K562 (cell line): ENCODE results near the gene FTH1. TPM values are rescaled to one million over a fixed set of nuclear protein-coding genes. Genes with fewer than 3 reads are reported as not detected.

Experiments used
- MBD1 ChIP-seq: fragments of 250-450 bp; sonication (Bioruptor Pico); IDR thresholded peaks from 2 replicates; pipeline ENCODE4 v1.8.0; 2022; ENCODE audit warnings: inconsistent platforms
- PATZ1 ChIP-seq: fragments of 250-450 bp; sonication (Bioruptor Pico); IDR thresholded peaks from 2 replicates; pipeline ENCODE4 v1.5.0; 2020; ENCODE audit warnings: mild to moderate bottlenecking, borderline replicate concordance
- RBM17 ChIP-seq: fragments of 200-400 bp; formaldehyde crosslinking; IDR thresholded peaks from 2 replicates; pipeline ENCODE4 v1.6.1; 2017; ENCODE audit warnings: low read depth, mild to moderate bottlenecking, low read length, borderline replicate concordance
- SREBF2 ChIP-seq: sonication (generic); formaldehyde crosslinking; IDR thresholded peaks from 2 replicates; pipeline ENCODE4 v1.4.0; 2020; ENCODE audit warnings: mild to moderate bottlenecking, missing genetic modification reagents
- ZBTB9 ChIP-seq: fragments of 450-650 bp; formaldehyde crosslinking; IDR thresholded peaks from 2 replicates; pipeline ENCODE4 v1.4.0; 2020; ENCODE audit warnings: mild to moderate bottlenecking, moderate library complexity
- ZNF12 ChIP-seq: sonication (generic); formaldehyde crosslinking; IDR thresholded peaks from 2 replicates; pipeline ENCODE4 v1.4.0; 2020; ENCODE audit warnings: mild to moderate bottlenecking, missing genetic modification reagents
- ZNF280B ChIP-seq: fragments of 250-450 bp; sonication (Bioruptor Pico); IDR thresholded peaks from 2 replicates; pipeline ENCODE4 v1.5.1; 2021; ENCODE audit warnings: mild to moderate bottlenecking
- ZZZ3 ChIP-seq: fragments of 450-650 bp; IDR thresholded peaks from 2 replicates; pipeline ENCODE4 v1.6.1; 2016; ENCODE audit warnings: antibody characterized with exemption, mild to moderate bottlenecking, moderate library complexity
- polyA plus RNA-seq, 8 experiments: library from polyadenylated mRNA; depleted of rRNA in 4 of 8; stranded (reverse) in 5 of 8; unstranded in 3 of 8; fragments of >200 nt; fragmentation: Nextera tagmentation in 2 of 8; fragmentation: Illumina TruSeq in 1 of 8; extraction: Ambion mirVana in 2 of 8; extraction: Trizol in 1 of 8; gene quantifications; 2 replicates each; pipeline versions ENCODE4 v1.2.1 to v1.2.3, GENCODE V29; 2011 to 2014; ENCODE audit warnings: inconsistent platforms in 1 of 8, missing spikeins in 1 of 8
- total RNA-seq, 7 experiments: library from RNA; depleted of rRNA in 6 of 7; stranded (reverse); fragments of >200 nt in 6 of 7; fragmentation: Illumina TruSeq in 2 of 7; extraction: Trizol in 2 of 7; gene quantifications; 2 replicates each; pipeline versions ENCODE4 v1.2.1 to v1.2.3, GENCODE V29; 2011 to 2021; ENCODE audit warnings: low replicate concordance in 1 of 7
- TF ChIP-seq, protein P1 (sequence below): fragments of 250-450 bp; sonication (Bioruptor Pico); IDR thresholded peaks from 2 replicates; pipeline ENCODE4 v1.4.0; 2020; ENCODE audit warnings: mild to moderate bottlenecking, moderate library complexity
- TF ChIP-seq, protein P2 (sequence below): fragments of 450-650 bp; conservative IDR thresholded peaks from 2 replicates; pipeline ENCODE4 v1.6.1; 2016; ENCODE audit warnings: missing genetic modification characterization, low read depth, mild to moderate bottlenecking, missing compliant biosample characterization, moderate library complexity
- TF ChIP-seq, protein P3 (sequence below): fragments of 200-800 bp; sonication (Bioruptor generic); IDR thresholded peaks from 2 replicates; pipeline ENCODE4 v1.6.1; 2017; ENCODE audit warnings: missing genetic modification characterization, missing compliant biosample characterization

The FTH1 gene
- total and polyA plus RNA-seq, 9 of the 15 experiments (the other 6 are each of a cell fraction or from before 2014, with no cell fraction given) = 370 to 3,146 (median 802) TPM

GRCh38 chr11:61919705-61920631, 47.5 kb downstream of the FTH1 start (continued):
- TF ChIP-seq, protein P1, sequence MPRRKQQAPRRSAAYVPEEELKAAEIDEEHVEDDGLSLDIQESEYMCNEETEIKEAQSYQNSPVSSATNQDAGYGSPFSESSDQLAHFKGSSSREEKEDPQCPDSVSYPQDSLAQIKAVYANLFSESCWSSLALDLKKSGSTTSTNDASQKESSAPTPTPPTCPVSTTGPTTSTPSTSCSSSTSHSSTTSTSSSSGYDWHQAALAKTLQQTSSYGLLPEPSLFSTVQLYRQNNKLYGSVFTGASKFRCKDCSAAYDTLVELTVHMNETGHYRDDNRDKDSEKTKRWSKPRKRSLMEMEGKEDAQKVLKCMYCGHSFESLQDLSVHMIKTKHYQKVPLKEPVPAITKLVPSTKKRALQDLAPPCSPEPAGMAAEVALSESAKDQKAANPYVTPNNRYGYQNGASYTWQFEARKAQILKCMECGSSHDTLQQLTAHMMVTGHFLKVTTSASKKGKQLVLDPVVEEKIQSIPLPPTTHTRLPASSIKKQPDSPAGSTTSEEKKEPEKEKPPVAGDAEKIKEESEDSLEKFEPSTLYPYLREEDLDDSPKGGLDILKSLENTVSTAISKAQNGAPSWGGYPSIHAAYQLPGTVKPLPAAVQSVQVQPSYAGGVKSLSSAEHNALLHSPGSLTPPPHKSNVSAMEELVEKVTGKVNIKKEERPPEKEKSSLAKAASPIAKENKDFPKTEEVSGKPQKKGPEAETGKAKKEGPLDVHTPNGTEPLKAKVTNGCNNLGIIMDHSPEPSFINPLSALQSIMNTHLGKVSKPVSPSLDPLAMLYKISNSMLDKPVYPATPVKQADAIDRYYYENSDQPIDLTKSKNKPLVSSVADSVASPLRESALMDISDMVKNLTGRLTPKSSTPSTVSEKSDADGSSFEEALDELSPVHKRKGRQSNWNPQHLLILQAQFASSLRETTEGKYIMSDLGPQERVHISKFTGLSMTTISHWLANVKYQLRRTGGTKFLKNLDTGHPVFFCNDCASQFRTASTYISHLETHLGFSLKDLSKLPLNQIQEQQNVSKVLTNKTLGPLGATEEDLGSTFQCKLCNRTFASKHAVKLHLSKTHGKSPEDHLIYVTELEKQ (CRISPR knock-in tag) = no peak
- TF ChIP-seq ZBTB9 (CRISPR knock-in tag) (0 out of 2 replicates have a peak, but pooled peaks have one; percentile 43), PATZ1 (no peak), RBM17 (no peak), SREBF2 (CRISPR knock-in tag) (no peak), ZNF280B (CRISPR knock-in tag) (no peak), ZNF12 (0 out of 2 replicates have a peak, but pooled peaks have one; percentile 42), ZZZ3 (no peak), MBD1 (CRISPR knock-in tag) (no peak)
- TF ChIP-seq, protein P2, sequence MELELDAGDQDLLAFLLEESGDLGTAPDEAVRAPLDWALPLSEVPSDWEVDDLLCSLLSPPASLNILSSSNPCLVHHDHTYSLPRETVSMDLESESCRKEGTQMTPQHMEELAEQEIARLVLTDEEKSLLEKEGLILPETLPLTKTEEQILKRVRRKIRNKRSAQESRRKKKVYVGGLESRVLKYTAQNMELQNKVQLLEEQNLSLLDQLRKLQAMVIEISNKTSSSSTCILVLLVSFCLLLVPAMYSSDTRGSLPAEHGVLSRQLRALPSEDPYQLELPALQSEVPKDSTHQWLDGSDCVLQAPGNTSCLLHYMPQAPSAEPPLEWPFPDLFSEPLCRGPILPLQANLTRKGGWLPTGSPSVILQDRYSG (tag) = no peak
- TF ChIP-seq, protein P3, sequence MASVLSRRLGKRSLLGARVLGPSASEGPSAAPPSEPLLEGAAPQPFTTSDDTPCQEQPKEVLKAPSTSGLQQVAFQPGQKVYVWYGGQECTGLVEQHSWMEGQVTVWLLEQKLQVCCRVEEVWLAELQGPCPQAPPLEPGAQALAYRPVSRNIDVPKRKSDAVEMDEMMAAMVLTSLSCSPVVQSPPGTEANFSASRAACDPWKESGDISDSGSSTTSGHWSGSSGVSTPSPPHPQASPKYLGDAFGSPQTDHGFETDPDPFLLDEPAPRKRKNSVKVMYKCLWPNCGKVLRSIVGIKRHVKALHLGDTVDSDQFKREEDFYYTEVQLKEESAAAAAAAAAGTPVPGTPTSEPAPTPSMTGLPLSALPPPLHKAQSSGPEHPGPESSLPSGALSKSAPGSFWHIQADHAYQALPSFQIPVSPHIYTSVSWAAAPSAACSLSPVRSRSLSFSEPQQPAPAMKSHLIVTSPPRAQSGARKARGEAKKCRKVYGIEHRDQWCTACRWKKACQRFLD (CRISPR knock-in tag) = no peak
